PC-3 (cell line): ENCODE results near the gene ASB10.

Source experiments
- CTCF ChIP-seq: fragments of 300-600 bp; sonication (generic); conservative IDR thresholded peaks from 2 replicates; pipeline ENCODE4 v1.5.1; 2017; ENCODE audit warnings: antibody characterized with exemption, low read depth, mild to moderate bottlenecking, low read length
- EZH2 ChIP-seq: fragments of 300-600 bp; sonication (generic); IDR thresholded peaks from one replicate; pipeline ENCODE4 v1.6.1; 2017; ENCODE audit warnings: antibody characterized with exemption, mild to moderate bottlenecking, low read length; ENCODE audit not compliant: unreplicated experiment
- EZH2phosphoT487 ChIP-seq: fragments of 300-600 bp; sonication (generic); IDR thresholded peaks from 2 replicates; pipeline ENCODE4 v1.6.1; 2018; ENCODE audit warnings: mild to moderate bottlenecking, antibody characterized with exemption, low read length, borderline replicate concordance

GRCh38 chr7:151168787-151169162 lies 18.3 kb downstream of the ASB10 start:
- TF ChIP-seq CTCF, result no peak
- no peak for TF ChIP-seq EZH2
- TF ChIP-seq EZH2phosphoT487, result no peak
